ENCODE measurements around the gene JAKMIP1.

DNA sequence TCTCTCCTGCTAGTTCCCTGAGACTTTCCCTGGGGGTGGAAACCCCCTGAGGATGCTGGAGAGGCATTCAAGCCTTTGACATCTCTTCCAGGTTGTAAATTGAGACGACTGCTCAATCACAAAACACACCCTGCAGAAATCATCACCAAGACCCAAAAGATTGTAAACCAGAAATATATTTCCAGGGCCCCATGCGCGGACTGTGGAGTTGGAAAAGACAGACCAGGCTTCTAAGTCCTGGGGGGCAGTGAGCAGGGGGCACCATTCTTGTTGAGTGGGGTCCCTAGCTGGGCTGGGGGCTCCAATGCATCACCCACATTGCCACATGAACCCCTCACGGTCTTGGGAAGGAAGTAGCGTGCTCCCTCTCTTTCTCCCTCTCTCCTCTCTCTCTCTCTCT is 94.2 kb downstream of the JAKMIP1 start:
- TF ChIP-seq, protein P1, sequence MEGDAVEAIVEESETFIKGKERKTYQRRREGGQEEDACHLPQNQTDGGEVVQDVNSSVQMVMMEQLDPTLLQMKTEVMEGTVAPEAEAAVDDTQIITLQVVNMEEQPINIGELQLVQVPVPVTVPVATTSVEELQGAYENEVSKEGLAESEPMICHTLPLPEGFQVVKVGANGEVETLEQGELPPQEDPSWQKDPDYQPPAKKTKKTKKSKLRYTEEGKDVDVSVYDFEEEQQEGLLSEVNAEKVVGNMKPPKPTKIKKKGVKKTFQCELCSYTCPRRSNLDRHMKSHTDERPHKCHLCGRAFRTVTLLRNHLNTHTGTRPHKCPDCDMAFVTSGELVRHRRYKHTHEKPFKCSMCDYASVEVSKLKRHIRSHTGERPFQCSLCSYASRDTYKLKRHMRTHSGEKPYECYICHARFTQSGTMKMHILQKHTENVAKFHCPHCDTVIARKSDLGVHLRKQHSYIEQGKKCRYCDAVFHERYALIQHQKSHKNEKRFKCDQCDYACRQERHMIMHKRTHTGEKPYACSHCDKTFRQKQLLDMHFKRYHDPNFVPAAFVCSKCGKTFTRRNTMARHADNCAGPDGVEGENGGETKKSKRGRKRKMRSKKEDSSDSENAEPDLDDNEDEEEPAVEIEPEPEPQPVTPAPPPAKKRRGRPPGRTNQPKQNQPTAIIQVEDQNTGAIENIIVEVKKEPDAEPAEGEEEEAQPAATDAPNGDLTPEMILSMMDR (IDR thresholded peaks at IDR 0.05): no peak
- no peak for TF ChIP-seq POLR2AphosphoS5 (IDR thresholded peaks at IDR 0.05; ENCODE audit: low read depth, low read length)
- TF ChIP-seq, protein P2, sequence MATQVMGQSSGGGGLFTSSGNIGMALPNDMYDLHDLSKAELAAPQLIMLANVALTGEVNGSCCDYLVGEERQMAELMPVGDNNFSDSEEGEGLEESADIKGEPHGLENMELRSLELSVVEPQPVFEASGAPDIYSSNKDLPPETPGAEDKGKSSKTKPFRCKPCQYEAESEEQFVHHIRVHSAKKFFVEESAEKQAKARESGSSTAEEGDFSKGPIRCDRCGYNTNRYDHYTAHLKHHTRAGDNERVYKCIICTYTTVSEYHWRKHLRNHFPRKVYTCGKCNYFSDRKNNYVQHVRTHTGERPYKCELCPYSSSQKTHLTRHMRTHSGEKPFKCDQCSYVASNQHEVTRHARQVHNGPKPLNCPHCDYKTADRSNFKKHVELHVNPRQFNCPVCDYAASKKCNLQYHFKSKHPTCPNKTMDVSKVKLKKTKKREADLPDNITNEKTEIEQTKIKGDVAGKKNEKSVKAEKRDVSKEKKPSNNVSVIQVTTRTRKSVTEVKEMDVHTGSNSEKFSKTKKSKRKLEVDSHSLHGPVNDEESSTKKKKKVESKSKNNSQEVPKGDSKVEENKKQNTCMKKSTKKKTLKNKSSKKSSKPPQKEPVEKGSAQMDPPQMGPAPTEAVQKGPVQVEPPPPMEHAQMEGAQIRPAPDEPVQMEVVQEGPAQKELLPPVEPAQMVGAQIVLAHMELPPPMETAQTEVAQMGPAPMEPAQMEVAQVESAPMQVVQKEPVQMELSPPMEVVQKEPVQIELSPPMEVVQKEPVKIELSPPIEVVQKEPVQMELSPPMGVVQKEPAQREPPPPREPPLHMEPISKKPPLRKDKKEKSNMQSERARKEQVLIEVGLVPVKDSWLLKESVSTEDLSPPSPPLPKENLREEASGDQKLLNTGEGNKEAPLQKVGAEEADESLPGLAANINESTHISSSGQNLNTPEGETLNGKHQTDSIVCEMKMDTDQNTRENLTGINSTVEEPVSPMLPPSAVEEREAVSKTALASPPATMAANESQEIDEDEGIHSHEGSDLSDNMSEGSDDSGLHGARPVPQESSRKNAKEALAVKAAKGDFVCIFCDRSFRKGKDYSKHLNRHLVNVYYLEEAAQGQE (IDR thresholded peaks at IDR 0.05; ENCODE audit: insufficient read depth in 1 of 2, low read depth in 2 of 2, low read length in 1 of 2): no peak
